PFSK-1 (cell line): ENCODE results near the gene NRP2.

ENCODE experiments used
- FOXP2 ChIP-seq: optimal IDR thresholded peaks from 2 replicates; pipeline ENCODE3; 2011; ENCODE audit warnings: borderline replicate concordance, control low read depth, inconsistent platforms; ENCODE audit not compliant: insufficient read depth; ENCODE audit errors: extremely low read length, extremely low read depth
- POLR2AphosphoS5 ChIP-seq: IDR thresholded peaks from 2 replicates; pipeline ENCODE4 v1.6.1; 2012; ENCODE audit warnings: low read depth, mild to moderate bottlenecking, control low read depth, low read length, moderate library complexity
- REST ChIP-seq, 2 experiments: IDR thresholded peaks; 2 replicates each; pipeline versions ENCODE4 v1.6.1 to v1.8.0; 2011 to 2012; ENCODE audit warnings: low read depth in 2 of 2, low read length in 2 of 2, control low read depth in 1 of 2, inconsistent platforms in 1 of 2, mild to moderate bottlenecking in 1 of 2, moderate library complexity in 1 of 2; ENCODE audit not compliant: insufficient read depth in 1 of 2
- SIN3A ChIP-seq: IDR thresholded peaks from 2 replicates; pipeline ENCODE4 v1.6.1; 2012; ENCODE audit warnings: mild to moderate bottlenecking, low read length, moderate library complexity, borderline replicate concordance; ENCODE audit not compliant: insufficient read depth
- TAF1 ChIP-seq: IDR thresholded peaks from 2 replicates; pipeline ENCODE4 v1.6.1; 2012; ENCODE audit warnings: low read length, control low read depth, borderline replicate concordance; ENCODE audit not compliant: insufficient read depth

- TF ChIP-seq POLR2AphosphoS5 = no peak
- no peak for TF ChIP-seq SIN3A
- no peak for TF ChIP-seq TAF1
- TF ChIP-seq REST (IDR thresholded peaks at IDR 0.05; ENCODE audit: insufficient read depth in 1 of 2, low read depth in 2 of 2, low read length in 2 of 2) = no peak
- no peak for TF ChIP-seq FOXP2
These were observed 118.5 kb downstream of the NRP2 start for GRCh38 chr2:205800773-205801172.
